ENCODE measurements around the gene TRIM72. TPM values are rescaled to one million over a fixed set of nuclear protein-coding genes. Genes with fewer than 3 reads are reported as not detected.

The TRIM72 gene
- total RNA-seq, 1 experiment from 2014 or later, result 0.08 TPM

DNA sequence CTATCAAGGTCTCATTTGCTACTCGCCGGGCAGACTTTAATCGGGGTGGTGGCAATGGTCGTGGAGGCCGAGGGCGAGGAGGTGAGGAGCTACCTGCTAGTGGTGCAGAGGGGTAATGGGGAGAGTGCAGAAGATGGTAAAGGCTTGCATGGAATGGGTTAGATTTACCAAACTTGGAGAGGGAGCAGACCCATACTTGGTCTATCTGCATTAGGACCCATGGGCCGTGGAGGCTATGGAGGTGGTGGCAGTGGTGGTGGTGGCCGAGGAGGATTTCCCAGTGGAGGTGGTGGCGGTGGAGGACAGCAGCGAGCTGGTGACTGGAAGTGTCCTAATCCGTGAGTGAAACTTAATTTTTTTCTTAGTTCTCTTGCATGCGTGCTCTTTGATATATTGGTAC lies 23.9 kb upstream of the TRIM72 start:
- H3K4me3 ChIP-seq (ENCODE audit: low read depth in 2 of 2, low read length in 2 of 2), result no peak overlapping the region
- ATAC-seq, result no peak
- no peaks in the 10 kb centered on the region for H3K9me3 ChIP-seq (ENCODE audit: control insufficient read depth, insufficient read depth, low read depth, low read length)
- POLR2A ChIA-PET, result interaction anchor here (1.1 kb wide), 1 partner anchor 10 kb away, joined by 4 read pairs; the partner anchor contains the start of gene FUS
- in situ Hi-C loops (cut with HindIII; ENCODE audit: low pct_unique_long_range_greater_than_20kb, low sequenced_read_pairs), result no loop called here
- BruUV-seq (replicated peaks), result no TSS peak
- H3K27me3 ChIP-seq (ENCODE audit: control insufficient read depth, insufficient read depth, low read length), result no peaks in the 10 kb centered on the region
- H3K36me3 ChIP-seq (ENCODE audit: control insufficient read depth, insufficient read depth, low read length), result peaks cover 75% of the 10 kb centered on the region
- no peaks in the 10 kb centered on the region for H3K4me1 ChIP-seq (ENCODE audit: control insufficient read depth, insufficient read depth, low read length)
- no peak for TF ChIP-seq TCF7L2 (IDR thresholded peaks at IDR 0.05; ENCODE audit: low read depth, low read length)
- TF ChIP-seq, protein P1, sequence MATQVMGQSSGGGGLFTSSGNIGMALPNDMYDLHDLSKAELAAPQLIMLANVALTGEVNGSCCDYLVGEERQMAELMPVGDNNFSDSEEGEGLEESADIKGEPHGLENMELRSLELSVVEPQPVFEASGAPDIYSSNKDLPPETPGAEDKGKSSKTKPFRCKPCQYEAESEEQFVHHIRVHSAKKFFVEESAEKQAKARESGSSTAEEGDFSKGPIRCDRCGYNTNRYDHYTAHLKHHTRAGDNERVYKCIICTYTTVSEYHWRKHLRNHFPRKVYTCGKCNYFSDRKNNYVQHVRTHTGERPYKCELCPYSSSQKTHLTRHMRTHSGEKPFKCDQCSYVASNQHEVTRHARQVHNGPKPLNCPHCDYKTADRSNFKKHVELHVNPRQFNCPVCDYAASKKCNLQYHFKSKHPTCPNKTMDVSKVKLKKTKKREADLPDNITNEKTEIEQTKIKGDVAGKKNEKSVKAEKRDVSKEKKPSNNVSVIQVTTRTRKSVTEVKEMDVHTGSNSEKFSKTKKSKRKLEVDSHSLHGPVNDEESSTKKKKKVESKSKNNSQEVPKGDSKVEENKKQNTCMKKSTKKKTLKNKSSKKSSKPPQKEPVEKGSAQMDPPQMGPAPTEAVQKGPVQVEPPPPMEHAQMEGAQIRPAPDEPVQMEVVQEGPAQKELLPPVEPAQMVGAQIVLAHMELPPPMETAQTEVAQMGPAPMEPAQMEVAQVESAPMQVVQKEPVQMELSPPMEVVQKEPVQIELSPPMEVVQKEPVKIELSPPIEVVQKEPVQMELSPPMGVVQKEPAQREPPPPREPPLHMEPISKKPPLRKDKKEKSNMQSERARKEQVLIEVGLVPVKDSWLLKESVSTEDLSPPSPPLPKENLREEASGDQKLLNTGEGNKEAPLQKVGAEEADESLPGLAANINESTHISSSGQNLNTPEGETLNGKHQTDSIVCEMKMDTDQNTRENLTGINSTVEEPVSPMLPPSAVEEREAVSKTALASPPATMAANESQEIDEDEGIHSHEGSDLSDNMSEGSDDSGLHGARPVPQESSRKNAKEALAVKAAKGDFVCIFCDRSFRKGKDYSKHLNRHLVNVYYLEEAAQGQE (IDR thresholded peaks at IDR 0.05; ENCODE audit: insufficient read depth in 1 of 2, low read depth in 2 of 2, low read length in 1 of 2), result no peak
- TF ChIP-seq, protein P2, sequence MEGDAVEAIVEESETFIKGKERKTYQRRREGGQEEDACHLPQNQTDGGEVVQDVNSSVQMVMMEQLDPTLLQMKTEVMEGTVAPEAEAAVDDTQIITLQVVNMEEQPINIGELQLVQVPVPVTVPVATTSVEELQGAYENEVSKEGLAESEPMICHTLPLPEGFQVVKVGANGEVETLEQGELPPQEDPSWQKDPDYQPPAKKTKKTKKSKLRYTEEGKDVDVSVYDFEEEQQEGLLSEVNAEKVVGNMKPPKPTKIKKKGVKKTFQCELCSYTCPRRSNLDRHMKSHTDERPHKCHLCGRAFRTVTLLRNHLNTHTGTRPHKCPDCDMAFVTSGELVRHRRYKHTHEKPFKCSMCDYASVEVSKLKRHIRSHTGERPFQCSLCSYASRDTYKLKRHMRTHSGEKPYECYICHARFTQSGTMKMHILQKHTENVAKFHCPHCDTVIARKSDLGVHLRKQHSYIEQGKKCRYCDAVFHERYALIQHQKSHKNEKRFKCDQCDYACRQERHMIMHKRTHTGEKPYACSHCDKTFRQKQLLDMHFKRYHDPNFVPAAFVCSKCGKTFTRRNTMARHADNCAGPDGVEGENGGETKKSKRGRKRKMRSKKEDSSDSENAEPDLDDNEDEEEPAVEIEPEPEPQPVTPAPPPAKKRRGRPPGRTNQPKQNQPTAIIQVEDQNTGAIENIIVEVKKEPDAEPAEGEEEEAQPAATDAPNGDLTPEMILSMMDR (IDR thresholded peaks at IDR 0.05), result no peak
- TF ChIP-seq POLR2AphosphoS5 (IDR thresholded peaks at IDR 0.05; ENCODE audit: low read depth, low read length), result no peak; the same call in 1 of the 2 replicates
- TF ChIP-seq SIN3A (IDR thresholded peaks at IDR 0.05; ENCODE audit: borderline replicate concordance, insufficient read depth, low read depth, low read length), result no peak
- intact Hi-C loops (cut with micrococcal nuclease; ENCODE audit: unreplicated experiment), result no loop called here
- CTCF ChIA-PET, result interaction anchor here (0.6 kb wide), 1 partner anchor 122 kb away, joined by 3 read pairs; no protein-coding TSS in a partner anchor
- no peak for DNase-seq (ENCODE audit: low read depth, low spot score)
- H3K27ac ChIP-seq (ENCODE audit: low read length), result no peak overlapping the region

DNA sequence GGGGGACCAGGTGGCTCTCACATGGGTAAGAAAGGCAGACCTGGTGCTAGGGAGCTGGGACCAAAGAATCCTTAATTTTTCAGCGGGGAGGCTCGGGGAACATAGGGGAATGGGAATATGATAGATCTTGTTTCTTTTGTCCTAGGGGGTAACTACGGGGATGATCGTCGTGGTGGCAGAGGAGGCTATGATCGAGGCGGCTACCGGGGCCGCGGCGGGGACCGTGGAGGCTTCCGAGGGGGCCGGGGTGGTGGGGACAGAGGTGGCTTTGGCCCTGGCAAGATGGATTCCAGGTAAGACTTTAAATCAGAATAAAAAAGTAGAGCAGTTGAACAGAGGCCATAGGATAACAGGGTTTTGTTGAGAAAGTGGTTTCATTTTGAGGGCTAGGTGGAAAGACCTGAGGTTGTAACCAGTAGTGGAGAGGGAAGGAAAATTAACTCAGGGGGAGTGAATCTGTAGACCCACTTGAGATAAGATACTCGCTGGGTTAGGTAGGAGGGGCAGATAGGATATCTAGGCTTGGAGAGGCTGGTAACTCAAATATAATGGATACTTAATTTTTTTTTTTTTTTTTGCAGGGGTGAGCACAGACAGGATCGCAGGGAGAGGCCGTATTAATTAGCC lies 23.0 kb upstream of the TRIM72 start:
- CTCF ChIA-PET, result no interaction called here
- TF ChIP-seq POLR2AphosphoS5 (IDR thresholded peaks at IDR 0.05; ENCODE audit: low read depth, low read length), result 0 out of 2 replicates have a peak, but pooled peaks have one; percentile 51
- TF ChIP-seq, protein P2 (IDR thresholded peaks at IDR 0.05), result no peak
- H3K4me3 ChIP-seq (ENCODE audit: low read depth in 2 of 2, low read length in 2 of 2), result no peak overlapping the region
- H3K4me1 ChIP-seq (ENCODE audit: control insufficient read depth, insufficient read depth, low read length), result no peaks in the 10 kb centered on the region
- POLR2A ChIA-PET, result no interaction called here
- H3K27ac ChIP-seq (ENCODE audit: low read length), result no peak overlapping the region
- no peak for DNase-seq (ENCODE audit: low read depth, low spot score)
- ATAC-seq, result no peak
- BruUV-seq (replicated peaks), result no TSS peak
- in situ Hi-C loops (cut with HindIII; ENCODE audit: low pct_unique_long_range_greater_than_20kb, low sequenced_read_pairs), result no loop called here
- H3K27me3 ChIP-seq (ENCODE audit: control insufficient read depth, insufficient read depth, low read length), result no peaks in the 10 kb centered on the region
- peaks cover 70% of the 10 kb centered on the region for H3K36me3 ChIP-seq (ENCODE audit: control insufficient read depth, insufficient read depth, low read length)
- H3K9me3 ChIP-seq (ENCODE audit: control insufficient read depth, insufficient read depth, low read depth, low read length), result no peaks in the 10 kb centered on the region
- intact Hi-C loops (cut with micrococcal nuclease; ENCODE audit: unreplicated experiment), result no loop called here
